ENCODE measurements around the gene IER2.

- no peak for TF ChIP-seq CTCF (IDR thresholded peaks at IDR 0.05 in 2 of 3, conservative IDR thresholded peaks at IDR 0.05 in 1 of 3; ENCODE audit: borderline replicate concordance in 1 of 3, insufficient read depth in 1 of 3, low read depth in 2 of 3, low read length in 2 of 3)
- TF ChIP-seq EZH2 (IDR thresholded peaks at IDR 0.05), result no peak
- no peak for TF ChIP-seq POLR2A (IDR thresholded peaks at IDR 0.05; ENCODE audit: borderline replicate concordance, extremely low read depth, insufficient read depth, insufficient read length)
These were observed 20.8 kb upstream of the IER2 start for GRCh38 chr19:13129384-13129783.

Data from HCT116 (cell line).